Measurements from ENCODE around the gene CRTC1.

GRCh38 chr19:18759995-18760426 lies 76.5 kb downstream of the CRTC1 start:
- TF ChIP-seq TAF1 (IDR thresholded peaks at IDR 0.05; ENCODE audit: borderline replicate concordance, insufficient read depth, low read length) (no peak), POLR2AphosphoS5 (IDR thresholded peaks at IDR 0.05; ENCODE audit: low read depth, low read length) (no peak), SIN3A (IDR thresholded peaks at IDR 0.05; ENCODE audit: borderline replicate concordance, insufficient read depth, low read length) (no peak), REST (IDR thresholded peaks at IDR 0.05; ENCODE audit: insufficient read depth in 1 of 2, low read depth in 2 of 2, low read length in 2 of 2) (no peak), FOXP2 (optimal IDR thresholded peaks at IDR 0.05; ENCODE audit: borderline replicate concordance, extremely low read depth, extremely low read length, insufficient read depth) (no peak)
